Stimulated activated CD4-positive, alpha-beta T cell treated with anti-CD3 and anti-CD28 coated beads, Interleukin-15, amount 100 ng/mL, for 48 hours (primary cell): Measurements from ENCODE around the gene HSD17B2.
"Not testable (repeated sequence)": the region's sequence is repeated elsewhere in the genome, so short reads cannot be mapped to it uniquely, and the experiment has no call there.

Experiments used
- DNase-seq, 2 donors: peaks; one replicate each; pipeline ENCODE4 v3.0.0-alpha.2; 2020; ENCODE audit warnings: low read depth in 2 of 2

HSD17B2 gene

DNA sequence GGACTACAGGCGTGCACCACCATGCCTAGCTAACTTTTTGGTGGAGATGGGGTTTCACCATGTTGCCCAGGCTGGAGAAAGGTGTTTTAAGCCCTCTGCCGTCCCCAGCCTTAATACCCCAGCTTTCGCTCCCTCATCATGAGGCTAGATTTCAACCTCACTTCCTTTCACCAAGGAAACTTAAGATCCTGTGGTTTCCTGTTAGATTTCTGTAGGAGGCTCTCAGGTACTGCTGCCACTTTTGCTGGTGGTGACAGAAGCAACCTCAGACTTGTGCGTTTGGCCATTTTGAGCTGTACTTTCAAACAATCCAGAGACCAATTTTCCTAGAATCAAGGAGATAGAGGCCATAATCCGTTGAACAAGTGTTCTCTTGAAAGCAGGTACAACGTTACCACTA lies 98.7 kb downstream of the HSD17B2 start:
- DNase-seq = peak in 1 of 2 donors; percentile 10

- DNase-seq = no peak
Measured at GRCh38 chr16:82134846-82135245, 99.8 kb downstream of the HSD17B2 start.

GRCh38 chr16:82135844-82136243 lies 100.8 kb downstream of the HSD17B2 start:
- DNase-seq = no peak

- no peak for DNase-seq
Measured at GRCh38 chr16:82136956-82137821, 102.1 kb downstream of the HSD17B2 start.

DNA sequence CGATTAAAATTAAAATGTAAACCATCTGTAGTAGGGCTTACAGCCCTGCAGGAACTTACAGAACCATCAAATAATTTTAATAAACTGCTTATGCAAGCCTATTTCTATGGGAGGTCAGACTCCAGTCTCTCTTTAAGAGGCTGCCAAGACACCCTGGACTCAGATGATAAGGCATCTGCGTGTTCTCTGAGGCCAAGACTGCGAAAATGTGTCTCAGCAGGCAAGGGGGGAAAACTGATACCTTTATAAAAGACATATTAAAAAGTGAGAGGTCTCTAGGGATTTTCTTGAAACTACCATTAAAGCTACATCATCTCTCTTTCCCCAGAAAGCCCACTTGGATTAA lies 102.7 kb downstream of the HSD17B2 start:
- no peak for DNase-seq

GRCh38 chr16:82138478-82139285 lies 103.6 kb downstream of the HSD17B2 start:
- DNase-seq = no peak

GRCh38 chr16:82139286-82139571 lies 104.2 kb downstream of the HSD17B2 start:
- not testable (repeated sequence) for DNase-seq

- no peak for DNase-seq
Measured at GRCh38 chr16:82146556-82146955, 111.5 kb downstream of the HSD17B2 start.

GRCh38 chr16:82146957-82147356 lies 111.9 kb downstream of the HSD17B2 start:
- DNase-seq = no peak

DNA sequence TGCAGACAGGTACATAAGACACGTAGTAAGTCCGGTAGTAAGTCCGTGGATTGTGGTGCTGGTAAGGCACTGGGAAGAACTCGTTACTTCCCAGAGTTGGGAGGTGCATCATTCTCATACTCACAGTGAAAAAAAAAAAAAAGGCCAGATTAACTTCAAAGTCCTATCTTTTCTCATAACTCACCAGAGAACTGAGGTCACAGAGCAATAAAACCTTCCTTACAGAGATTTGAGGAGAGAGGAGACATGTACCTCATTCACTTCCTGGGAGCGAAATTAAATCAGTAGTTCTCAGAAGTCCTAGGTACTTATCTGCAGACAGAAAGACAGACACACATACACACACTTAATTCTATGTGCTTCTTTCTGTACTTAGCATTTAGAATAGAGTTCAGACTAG lies 112.5 kb downstream of the HSD17B2 start:
- DNase-seq = no peak
